ENCODE data around the gene C22orf42.

Gene C22orf42

GRCh38 chr22:32132783-32133182, 26.3 kb downstream of the C22orf42 start:
- Histone ChIP-seq H3K9ac (ENCODE audit: low read depth, low read length) (no peak overlapping the region), H3K36me3 (ENCODE audit: insufficient read depth, low read length) (no peaks in the 10 kb centered on the region), H3K4me1 (ENCODE audit: insufficient read depth, low read length) (no peaks in the 10 kb centered on the region), H3K9me3 (ENCODE audit: control insufficient read depth, insufficient read depth, low read length) (no peaks in the 10 kb centered on the region)

GRCh38 chr22:32132126-32132525, 27.0 kb downstream of the C22orf42 start:
- no peak overlapping the region for H3K9ac ChIP-seq (ENCODE audit: low read depth, low read length)
- no peaks in the 10 kb centered on the region for H3K4me1 ChIP-seq (ENCODE audit: insufficient read depth, low read length)
- no peaks in the 10 kb centered on the region for H3K9me3 ChIP-seq (ENCODE audit: control insufficient read depth, insufficient read depth, low read length)
- H3K36me3 ChIP-seq (ENCODE audit: insufficient read depth, low read length), result no peaks in the 10 kb centered on the region

DNA sequence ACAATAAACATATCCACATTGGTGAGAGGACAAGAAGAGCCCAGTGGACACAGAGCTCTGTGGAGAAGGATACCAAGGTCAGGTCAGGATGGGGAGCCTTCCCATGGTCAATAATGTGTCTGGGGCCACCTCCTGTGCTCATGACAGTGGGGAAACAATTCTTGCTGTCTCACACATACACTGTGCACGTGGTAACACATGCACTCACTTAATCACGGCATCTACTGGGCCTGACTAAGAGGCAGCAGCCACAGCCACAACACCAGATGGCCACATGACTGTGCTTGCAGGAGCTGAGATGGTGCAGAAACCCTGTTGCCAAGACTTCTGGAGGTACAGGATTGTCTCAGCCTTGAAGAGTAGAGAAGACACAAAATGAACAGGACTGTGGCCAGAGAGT, 28.6 kb downstream of the C22orf42 start:
- H3K9me3 ChIP-seq (ENCODE audit: control insufficient read depth, insufficient read depth, low read length), result no peaks in the 10 kb centered on the region
- H3K36me3 ChIP-seq (ENCODE audit: insufficient read depth, low read length), result no peaks in the 10 kb centered on the region
- no peaks in the 10 kb centered on the region for H3K4me1 ChIP-seq (ENCODE audit: insufficient read depth, low read length)
- H3K9ac ChIP-seq (ENCODE audit: low read depth, low read length), result no peak overlapping the region

DNA sequence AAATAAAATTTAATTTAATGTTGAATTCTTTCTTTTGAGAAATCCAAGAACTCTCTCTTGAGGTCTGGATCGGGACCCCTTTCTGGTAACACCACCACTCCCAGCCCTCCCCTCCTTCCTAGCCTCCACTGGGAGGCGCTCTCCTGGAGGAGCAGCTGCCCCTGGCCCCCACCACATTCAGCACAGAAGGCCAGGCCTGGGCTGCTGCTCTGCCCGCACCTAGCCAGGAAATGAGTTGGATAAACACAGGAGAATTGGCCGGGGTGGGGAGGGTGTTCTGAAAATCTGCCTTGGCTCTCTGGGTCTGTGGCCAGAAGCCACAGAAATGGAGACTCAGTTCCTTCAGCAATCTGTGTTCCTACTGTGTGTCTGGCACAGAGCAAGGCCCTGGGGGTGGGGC, 31.2 kb downstream of the C22orf42 start:
- no peaks in the 10 kb centered on the region for H3K4me1 ChIP-seq (ENCODE audit: insufficient read depth, low read length)
- H3K9ac ChIP-seq (ENCODE audit: low read depth, low read length), result no peak overlapping the region
- no peaks in the 10 kb centered on the region for H3K36me3 ChIP-seq (ENCODE audit: insufficient read depth, low read length)
- no peaks in the 10 kb centered on the region for H3K9me3 ChIP-seq (ENCODE audit: control insufficient read depth, insufficient read depth, low read length)

DNA sequence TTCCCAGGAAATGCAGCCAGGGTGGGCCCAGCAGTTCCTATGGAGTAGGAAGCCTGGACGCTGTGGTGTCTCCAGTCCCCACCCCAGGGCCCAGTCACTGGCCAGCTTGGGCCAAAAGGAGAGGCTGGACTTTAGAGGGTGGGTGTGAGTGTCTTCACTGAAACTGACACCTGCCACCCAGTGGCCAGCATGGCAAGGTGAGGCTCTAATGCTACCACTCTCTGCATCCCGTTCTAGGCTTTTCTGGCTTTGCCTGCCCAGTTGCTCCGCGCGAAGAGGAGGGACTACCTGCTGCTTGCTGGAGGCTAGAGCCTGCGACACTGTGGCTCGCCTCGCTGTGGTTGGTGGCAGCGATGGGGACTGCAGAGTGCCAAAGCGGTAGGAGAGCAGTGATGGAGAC, 35.4 kb downstream of the C22orf42 start:
- Histone ChIP-seq H3K9me3 (ENCODE audit: control insufficient read depth, insufficient read depth, low read length) (no peaks in the 10 kb centered on the region), H3K4me1 (ENCODE audit: insufficient read depth, low read length) (no peaks in the 10 kb centered on the region), H3K9ac (ENCODE audit: low read depth, low read length) (no peak overlapping the region), H3K36me3 (ENCODE audit: insufficient read depth, low read length) (no peaks in the 10 kb centered on the region)

- Histone ChIP-seq H3K4me1 (ENCODE audit: insufficient read depth, low read length) (no peaks in the 10 kb centered on the region), H3K9ac (ENCODE audit: low read depth, low read length) (no peak overlapping the region), H3K36me3 (ENCODE audit: insufficient read depth, low read length) (no peaks in the 10 kb centered on the region)
These were observed 36.2 kb downstream of the C22orf42 start for GRCh38 chr22:32122899-32123298.

DNA sequence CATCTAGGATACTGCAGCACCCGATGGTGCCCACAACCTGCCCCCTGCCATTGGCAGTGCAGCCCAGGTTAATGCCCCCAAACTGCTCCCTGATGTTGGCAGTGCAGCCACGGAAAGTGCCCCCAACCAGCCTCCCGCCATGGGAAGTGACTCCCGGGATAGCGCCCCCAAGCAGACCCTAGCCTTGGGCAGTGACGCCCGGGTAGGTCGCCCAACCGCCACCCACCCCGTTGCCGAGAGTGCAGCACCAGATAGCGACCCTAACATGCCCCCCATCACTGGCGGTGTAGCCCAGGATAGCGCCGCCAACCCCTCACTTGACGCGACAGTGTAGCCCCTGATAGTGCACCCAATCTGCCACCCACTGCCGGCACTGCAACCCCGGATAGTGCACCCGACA, 38.5 kb downstream of the C22orf42 start:
- no peaks in the 10 kb centered on the region for H3K9me3 ChIP-seq (ENCODE audit: control insufficient read depth, insufficient read depth, low read length)
- H3K9ac ChIP-seq (ENCODE audit: low read depth, low read length), result no peak overlapping the region
- no peaks in the 10 kb centered on the region for H3K4me1 ChIP-seq (ENCODE audit: insufficient read depth, low read length)
- no peaks in the 10 kb centered on the region for H3K36me3 ChIP-seq (ENCODE audit: insufficient read depth, low read length)

More at GRCh38 chr22:32122899-32123298, 36.2 kb downstream of the C22orf42 start:
- no peaks in the 10 kb centered on the region for H3K9me3 ChIP-seq (ENCODE audit: control insufficient read depth, insufficient read depth, low read length)

DNA sequence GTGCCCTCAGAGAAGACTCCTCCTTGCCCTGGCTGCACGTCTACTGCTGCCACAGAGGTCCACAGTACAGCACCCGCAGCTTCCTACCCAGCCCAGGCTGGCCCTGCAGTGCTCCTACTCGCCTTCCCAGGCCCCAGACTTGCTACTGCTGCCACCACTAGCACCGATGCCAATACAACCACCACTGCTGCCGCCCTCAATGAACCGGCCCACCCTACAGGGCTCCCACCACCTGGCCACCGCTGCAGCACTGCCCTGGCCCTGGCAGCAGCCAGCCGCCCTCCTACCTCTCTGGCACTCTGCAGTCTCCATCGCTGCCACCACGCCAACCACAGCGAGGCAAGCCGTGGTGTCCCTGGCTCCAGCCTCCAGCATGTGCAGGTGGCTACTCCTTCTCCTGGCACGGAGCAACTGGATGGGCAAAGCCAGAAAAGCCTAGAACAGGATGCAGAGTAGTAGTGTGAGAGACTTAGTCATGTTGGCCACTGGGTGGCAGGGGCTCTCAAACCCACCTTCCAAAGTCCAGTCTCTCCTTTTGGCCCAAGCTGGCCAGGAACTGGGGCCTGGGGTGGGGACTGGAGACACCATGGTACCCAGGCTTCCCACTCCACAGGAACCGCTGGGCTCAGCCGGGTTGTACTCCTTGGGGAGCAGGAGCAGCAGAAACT, 39.4 kb downstream of the C22orf42 start:
- Histone ChIP-seq H3K36me3 (ENCODE audit: insufficient read depth, low read length) (no peaks in the 10 kb centered on the region), H3K9ac (ENCODE audit: low read depth, low read length) (no peak overlapping the region), H3K4me1 (ENCODE audit: insufficient read depth, low read length) (no peaks in the 10 kb centered on the region), H3K9me3 (ENCODE audit: control insufficient read depth, insufficient read depth, low read length) (no peaks in the 10 kb centered on the region)

GRCh38 chr22:32112380-32112779, 46.7 kb downstream of the C22orf42 start:
- no peaks in the 10 kb centered on the region for H3K9me3 ChIP-seq (ENCODE audit: control insufficient read depth, insufficient read depth, low read length)
- no peaks in the 10 kb centered on the region for H3K36me3 ChIP-seq (ENCODE audit: insufficient read depth, low read length)
- H3K9ac ChIP-seq (ENCODE audit: low read depth, low read length), result no peak overlapping the region
- no peaks in the 10 kb centered on the region for H3K4me1 ChIP-seq (ENCODE audit: insufficient read depth, low read length)

DNA sequence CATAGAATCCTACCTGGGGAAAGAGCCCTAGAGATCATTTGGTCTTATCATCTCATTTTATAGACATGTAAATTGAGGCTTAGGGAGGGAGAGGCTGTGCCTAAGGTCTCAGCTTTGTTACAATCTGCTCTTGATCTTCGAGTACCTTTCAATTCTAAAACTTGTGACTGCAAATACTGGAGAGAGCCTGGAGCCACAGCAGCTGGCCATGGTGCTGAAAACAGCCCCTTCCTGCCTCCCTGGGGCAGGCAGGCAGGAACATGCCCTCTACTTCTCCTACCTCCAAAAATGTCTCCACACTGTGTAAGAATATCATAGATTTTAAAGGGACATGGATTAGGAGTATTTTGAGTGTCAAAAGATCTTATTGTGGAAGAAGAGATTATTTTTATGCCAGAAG, 52.2 kb downstream of the C22orf42 start:
- no peak overlapping the region for H3K9ac ChIP-seq (ENCODE audit: low read depth, low read length)
- no peaks in the 10 kb centered on the region for H3K4me1 ChIP-seq (ENCODE audit: insufficient read depth, low read length)
- no peaks in the 10 kb centered on the region for H3K36me3 ChIP-seq (ENCODE audit: insufficient read depth, low read length)
- H3K9me3 ChIP-seq (ENCODE audit: control insufficient read depth, insufficient read depth, low read length), result no peaks in the 10 kb centered on the region

DNA sequence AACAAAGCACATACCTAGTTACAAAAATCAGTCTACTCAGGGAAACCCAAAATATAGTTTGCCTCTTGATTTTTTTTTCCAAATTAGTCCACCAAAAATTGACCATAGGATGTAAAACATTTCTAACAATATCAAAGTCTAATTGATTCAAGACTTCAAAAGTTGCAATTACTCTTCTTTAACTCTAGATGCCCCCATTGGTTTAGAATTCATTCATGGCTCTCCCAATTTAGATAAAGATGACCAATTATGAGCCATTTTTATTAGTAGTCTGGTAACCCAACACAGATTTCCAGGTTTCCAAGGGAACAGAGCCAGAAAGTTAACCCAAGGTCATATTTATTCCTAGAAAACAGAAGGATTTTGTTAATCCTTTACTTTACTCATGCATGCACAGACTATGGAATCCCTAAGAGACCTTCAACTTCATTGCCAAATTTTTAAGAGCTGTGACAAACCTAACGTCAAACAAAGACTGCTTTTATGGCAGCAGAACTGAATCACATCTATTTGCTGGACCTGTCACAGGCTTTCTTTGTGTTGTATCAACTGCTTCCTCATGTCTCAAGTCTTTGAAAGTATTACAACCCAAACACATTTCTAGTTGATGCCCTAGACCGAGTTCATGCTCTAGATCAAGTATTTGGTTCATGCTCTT, 55.3 kb downstream of the C22orf42 start:
- Histone ChIP-seq H3K9me3 (ENCODE audit: control insufficient read depth, insufficient read depth, low read length) (no peaks in the 10 kb centered on the region), H3K36me3 (ENCODE audit: insufficient read depth, low read length) (no peaks in the 10 kb centered on the region), H3K9ac (ENCODE audit: low read depth, low read length) (no peak overlapping the region), H3K4me1 (ENCODE audit: insufficient read depth, low read length) (no peaks in the 10 kb centered on the region)

- no peak overlapping the region for H3K9ac ChIP-seq (ENCODE audit: low read depth, low read length)
- H3K9me3 ChIP-seq (ENCODE audit: control insufficient read depth, insufficient read depth, low read length), result no peaks in the 10 kb centered on the region
- H3K4me1 ChIP-seq (ENCODE audit: insufficient read depth, low read length), result no peaks in the 10 kb centered on the region
- no peaks in the 10 kb centered on the region for H3K36me3 ChIP-seq (ENCODE audit: insufficient read depth, low read length)
These were observed 58.4 kb downstream of the C22orf42 start for GRCh38 chr22:32100711-32101110.

All from ES-I3 (cell line).